Measurements from ENCODE around the gene RINL.
"Not testable (repeated sequence)": the region's sequence is repeated elsewhere in the genome, so short reads cannot be mapped to it uniquely, and the experiment has no call there.

The RINL gene

GRCh38 chr19:38878575-38879399 is 712 bp upstream of the RINL start:
- DNase-seq (no peak), ATAC-seq (replicated peaks) (peak; percentile 13)
- Mint-ChIP-seq H3K9me3 (no peaks in the 10 kb centered on the region), H3K36me3 (ENCODE audit: insufficient read depth) (peaks cover 45% of the 10 kb centered on the region), H3K4me3 (peak overlapping the region; percentile 87 to 88), H3K27me3 (no peaks in the 10 kb centered on the region), H3K4me1 (ENCODE audit: low read depth in 2 of 2) (peaks cover 25 to 35% of the 10 kb centered on the region in 2 donors), H3K27ac (peak overlapping the region; percentile 98)

DNA sequence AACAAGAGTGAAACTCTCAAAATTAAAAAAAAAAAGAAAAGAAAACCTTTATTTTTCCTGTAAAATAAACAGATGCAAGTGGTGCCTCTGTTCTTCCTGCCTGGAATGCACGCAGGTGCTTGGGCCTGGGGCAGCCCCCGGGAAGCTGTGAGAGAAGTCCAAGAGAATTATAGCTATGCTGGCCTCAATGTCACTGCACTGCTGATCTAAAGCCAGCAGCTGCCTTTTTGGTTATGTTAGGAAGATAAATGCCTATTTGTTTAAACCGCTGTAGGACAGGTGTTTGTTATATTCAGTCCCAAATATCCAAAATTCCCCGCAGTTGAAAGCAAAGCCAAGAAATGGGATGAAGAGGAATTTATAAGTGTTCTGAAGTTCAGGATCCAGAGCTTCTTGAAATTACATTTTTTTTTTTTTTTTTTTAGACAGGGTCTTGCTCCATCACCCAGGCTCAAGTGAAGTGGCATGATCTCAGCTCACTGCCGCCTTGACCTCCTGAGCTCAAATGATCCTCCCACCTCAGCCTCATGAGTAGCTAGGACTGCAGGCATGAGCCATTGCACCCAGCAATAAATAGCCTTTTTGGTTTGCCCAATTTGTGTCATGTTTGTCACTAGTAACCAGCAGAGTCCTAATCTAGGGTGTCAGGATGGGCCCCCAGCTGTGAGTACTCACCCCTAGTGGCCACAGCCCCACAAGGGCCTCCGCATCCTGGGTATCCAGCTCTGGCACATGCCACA is 2.2 kb downstream of the RINL start:
- ATAC-seq (replicated peaks), result no peak
- Mint-ChIP-seq H3K36me3 (ENCODE audit: insufficient read depth) (peaks cover 34% of the 10 kb centered on the region), H3K4me1 (ENCODE audit: low read depth in 2 of 2) (peaks cover 26 to 33% of the 10 kb centered on the region in 2 donors), H3K9me3 (no peaks in the 10 kb centered on the region), H3K27ac (peak overlapping the region in 1 of 2 donors; percentile 98), H3K4me3 (no peak overlapping the region), H3K27me3 (no peaks in the 10 kb centered on the region)
- DNase-seq, result no peak

DNA sequence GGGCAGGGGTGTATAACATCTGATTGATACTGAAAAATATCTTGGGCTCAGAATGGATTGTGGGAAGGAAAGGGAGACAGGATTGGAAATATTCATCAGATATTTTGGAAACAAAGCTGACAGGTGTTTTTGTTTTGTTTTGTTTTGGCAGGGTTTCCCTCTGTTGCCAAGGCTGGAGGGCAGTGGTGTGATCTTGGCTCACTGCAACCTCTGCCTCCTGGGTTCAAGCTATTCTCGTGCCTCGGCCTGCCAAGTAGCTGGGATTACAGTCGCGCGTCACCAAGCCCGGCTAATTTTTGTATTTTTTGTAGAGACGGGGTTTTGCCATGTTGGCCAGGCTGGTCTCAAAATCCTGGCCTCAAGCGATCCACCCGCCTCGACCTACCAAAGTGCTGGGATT is 4.7 kb downstream of the RINL start:
- H3K4me3 Mint-ChIP-seq; ATAC-seq (replicated peaks); H3K9me3 Mint-ChIP-seq; DNase-seq; H3K27me3 Mint-ChIP-seq: not testable (repeated sequence)
- peaks cover 32 to 44% of the 10 kb centered on the region in 2 donors for H3K4me1 Mint-ChIP-seq (ENCODE audit: low read depth in 2 of 2)
- H3K36me3 Mint-ChIP-seq (ENCODE audit: insufficient read depth), result peaks cover 39% of the 10 kb centered on the region
- H3K27ac Mint-ChIP-seq, result peak overlapping the region in 1 of 2 donors; percentile 7

DNA sequence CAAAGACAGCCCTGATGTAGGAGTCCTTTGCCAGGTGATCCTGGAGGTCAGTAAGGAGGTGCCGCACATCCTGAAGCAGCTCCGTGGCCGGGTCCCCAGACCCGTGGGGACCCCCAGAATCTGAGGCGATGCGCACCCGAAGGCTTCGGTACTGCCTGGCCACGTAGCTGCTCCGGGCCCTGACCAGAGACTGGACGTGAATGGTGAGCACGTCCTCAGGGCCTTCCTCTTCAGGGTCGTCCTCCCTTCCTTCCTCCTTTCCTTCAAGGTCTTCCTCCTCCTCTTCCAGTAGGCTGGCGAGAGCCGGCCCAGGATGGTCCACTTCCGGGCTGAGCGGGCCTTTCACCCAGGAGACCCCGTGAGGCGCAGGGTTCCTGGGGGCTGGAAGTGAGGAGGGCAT is 7.5 kb downstream of the RINL start:
- Mint-ChIP-seq H3K4me1 (ENCODE audit: low read depth in 2 of 2) (peaks cover 24 to 33% of the 10 kb centered on the region in 2 donors), H3K27me3 (no peaks in the 10 kb centered on the region), H3K36me3 (ENCODE audit: insufficient read depth) (peaks cover 26% of the 10 kb centered on the region), H3K4me3 (peak overlapping the region; percentile 89), H3K9me3 (no peaks in the 10 kb centered on the region), H3K27ac (peak overlapping the region; percentile 84 to 87)
- DNase-seq (no peak), ATAC-seq (replicated peaks) (no peak)

- H3K9me3 Mint-ChIP-seq, result no peaks in the 10 kb centered on the region
- H3K36me3 Mint-ChIP-seq (ENCODE audit: insufficient read depth), result peaks cover 31% of the 10 kb centered on the region
- peak; percentile 82 for ATAC-seq (replicated peaks)
- no peaks in the 10 kb centered on the region for H3K27me3 Mint-ChIP-seq
- peak; percentile 91 to 96 (median 95) for DNase-seq
- peaks cover 30 to 39% of the 10 kb centered on the region in 2 donors for H3K4me1 Mint-ChIP-seq (ENCODE audit: low read depth in 2 of 2)
- H3K4me3 Mint-ChIP-seq, result peak overlapping the region; percentile 89
- peak overlapping the region; percentile 84 to 87 for H3K27ac Mint-ChIP-seq
Observed at GRCh38 chr19:38869836-38870607, 8.1 kb downstream of the RINL start.

DNA sequence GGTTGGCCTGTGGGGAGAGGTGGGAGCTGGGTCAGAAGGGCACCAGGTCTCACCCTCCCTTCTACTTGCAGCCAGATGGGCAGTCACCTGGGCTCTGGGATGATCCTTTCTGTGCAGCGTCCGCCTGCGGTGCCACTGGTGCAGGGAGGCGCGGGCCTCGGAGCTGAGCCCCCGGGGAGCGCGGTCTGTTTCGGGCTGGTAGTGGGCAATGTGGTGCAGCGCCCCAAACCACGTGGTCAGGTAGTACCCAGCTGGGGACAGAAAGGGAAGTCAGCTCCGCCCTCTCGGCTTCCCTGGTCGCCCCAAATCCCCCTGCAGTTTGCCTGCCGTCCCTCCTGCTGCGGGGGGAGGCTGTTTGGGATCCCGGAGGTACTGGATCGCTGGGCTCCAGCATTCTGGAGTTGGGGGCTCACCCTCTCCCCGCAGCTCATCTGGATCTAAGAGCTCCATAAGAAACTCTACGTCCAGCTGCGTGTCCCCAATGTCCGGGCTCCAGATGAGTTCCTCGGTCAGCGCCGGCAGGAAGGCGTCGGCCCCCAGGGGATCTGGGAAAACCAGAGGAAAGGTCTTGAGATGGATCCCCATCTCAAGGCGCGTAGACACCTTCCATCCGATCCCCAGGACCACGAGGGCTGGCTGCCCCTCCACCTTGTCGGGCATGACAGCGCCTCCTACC is 8.8 kb downstream of the RINL start:
- no peak for DNase-seq
- no peak for ATAC-seq (replicated peaks)
- H3K4me1 Mint-ChIP-seq (ENCODE audit: low read depth in 2 of 2), result peaks cover 37 to 46% of the 10 kb centered on the region in 2 donors

DNA sequence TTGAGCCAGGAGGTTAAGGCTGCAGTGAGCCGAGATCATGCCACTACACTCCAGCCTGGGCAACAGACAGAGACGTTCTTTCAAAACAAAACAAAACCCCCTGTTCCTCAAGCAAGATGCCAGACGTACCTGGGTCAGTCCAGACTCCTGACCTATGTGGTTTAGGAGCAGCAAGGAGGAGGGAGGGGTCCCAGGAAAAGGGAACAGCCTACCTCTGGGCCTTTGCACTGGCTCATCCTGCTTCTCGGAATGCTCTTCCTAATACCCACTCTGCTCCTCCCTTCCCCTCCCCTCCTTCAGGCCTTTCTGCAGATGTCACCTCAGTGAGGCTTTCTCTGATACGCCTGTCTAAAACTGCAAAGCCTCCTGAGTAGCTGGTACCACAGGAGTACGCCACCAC is 9.5 kb downstream of the RINL start:
- peak overlapping the region in 1 of 2 donors; percentile 84 for H3K27ac Mint-ChIP-seq
- H3K4me3 Mint-ChIP-seq, result peak overlapping the region; percentile 89
- ATAC-seq (replicated peaks) (no peak), DNase-seq (no peak)
- H3K36me3 Mint-ChIP-seq (ENCODE audit: insufficient read depth), result peaks cover 38% of the 10 kb centered on the region
- H3K27me3 Mint-ChIP-seq, result no peaks in the 10 kb centered on the region
- peaks cover 39 to 46% of the 10 kb centered on the region in 2 donors for H3K4me1 Mint-ChIP-seq (ENCODE audit: low read depth in 2 of 2)
- no peaks in the 10 kb centered on the region for H3K9me3 Mint-ChIP-seq

More for the DNA sequence above, 8.8 kb downstream of the RINL start:
- H3K9me3 Mint-ChIP-seq, result no peaks in the 10 kb centered on the region
- H3K27ac Mint-ChIP-seq, result peak overlapping the region; percentile 84 to 87
- peaks cover 39% of the 10 kb centered on the region for H3K36me3 Mint-ChIP-seq (ENCODE audit: insufficient read depth)
- no peaks in the 10 kb centered on the region for H3K27me3 Mint-ChIP-seq
- peak overlapping the region; percentile 89 for H3K4me3 Mint-ChIP-seq

DNA sequence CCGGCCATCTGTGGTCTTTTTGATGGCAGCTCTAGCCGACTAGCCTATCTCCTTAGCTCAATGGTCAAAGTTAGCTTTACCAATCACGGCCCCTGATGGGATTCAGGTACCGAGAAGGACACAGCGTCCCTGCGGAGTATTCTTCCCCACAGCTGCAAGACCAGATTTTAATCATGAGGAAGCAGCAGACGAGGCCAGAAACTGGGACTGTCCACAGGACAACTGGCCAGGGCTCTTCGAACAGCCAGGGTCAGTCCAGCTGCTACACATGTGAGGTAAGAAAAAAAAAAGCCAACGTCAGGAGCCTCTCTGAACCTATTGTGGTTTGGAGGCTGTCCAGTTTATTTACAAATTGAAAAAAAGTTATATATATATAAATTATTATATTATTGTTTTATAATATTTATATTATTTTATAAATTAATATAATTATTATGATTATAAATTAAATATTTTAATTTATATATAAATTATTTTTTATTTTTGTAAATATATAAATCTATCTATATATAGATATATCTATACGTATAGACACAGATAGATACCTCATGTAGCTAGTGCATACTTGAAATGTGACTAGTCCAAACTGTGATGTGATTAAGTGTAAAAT is 10.8 kb downstream of the RINL start:
- Mint-ChIP-seq H3K27ac (no peak overlapping the region), H3K9me3 (no peaks in the 10 kb centered on the region), H3K27me3 (no peaks in the 10 kb centered on the region), H3K36me3 (ENCODE audit: insufficient read depth) (peaks cover 33% of the 10 kb centered on the region), H3K4me1 (ENCODE audit: low read depth in 2 of 2) (peaks cover 42 to 44% of the 10 kb centered on the region in 2 donors), H3K4me3 (no peak overlapping the region)
- DNase-seq (no peak), ATAC-seq (replicated peaks) (no peak)

DNA sequence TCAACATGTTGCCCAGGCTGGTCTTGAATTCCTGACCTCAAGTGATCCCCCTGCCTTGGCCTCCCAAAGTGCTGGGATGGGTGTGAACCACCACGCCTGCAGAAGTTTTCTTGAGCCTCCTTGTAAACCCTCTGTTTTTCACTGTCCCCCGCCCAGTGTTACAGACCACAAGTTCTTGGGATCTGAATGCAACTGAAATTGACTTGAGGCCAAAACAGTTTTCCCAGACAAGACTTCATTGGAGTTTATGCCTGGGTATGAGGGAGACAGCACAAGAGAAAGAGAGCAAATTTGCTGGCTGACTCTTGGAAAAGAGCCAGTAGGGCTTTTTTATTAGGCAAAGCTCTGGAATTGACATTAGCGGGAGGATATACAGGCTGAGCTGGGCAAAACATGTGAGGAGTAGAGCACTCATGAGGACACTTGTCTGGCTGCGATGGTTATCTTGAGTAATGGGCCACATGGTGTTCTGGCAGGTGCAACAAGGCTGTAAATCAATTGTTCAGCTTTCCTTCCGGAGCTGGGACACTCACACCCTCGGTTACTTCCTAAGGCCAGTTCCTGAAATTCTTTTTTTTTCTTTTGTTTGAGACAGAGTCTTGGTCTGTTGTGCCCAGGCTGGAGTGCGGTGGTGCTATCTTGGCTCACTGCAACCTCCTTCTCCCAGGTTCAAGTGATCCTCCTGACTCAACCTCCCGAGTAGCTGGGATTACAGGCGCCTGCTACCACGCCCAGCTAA is 15.6 kb downstream of the RINL start:
- Mint-ChIP-seq H3K4me3 (no peak overlapping the region), H3K36me3 (ENCODE audit: insufficient read depth) (peaks cover 16% of the 10 kb centered on the region), H3K27me3 (no peaks in the 10 kb centered on the region), H3K9me3 (no peaks in the 10 kb centered on the region), H3K27ac (no peak overlapping the region), H3K4me1 (ENCODE audit: low read depth in 2 of 2) (peaks cover 25 to 33% of the 10 kb centered on the region in 2 donors)
- ATAC-seq (replicated peaks) (no peak), DNase-seq (no peak)

- Mint-ChIP-seq H3K27ac (no peak overlapping the region), H3K27me3 (no peaks in the 10 kb centered on the region), H3K4me1 (ENCODE audit: low read depth in 2 of 2) (peaks cover 32 to 41% of the 10 kb centered on the region in 2 donors), H3K9me3 (no peaks in the 10 kb centered on the region), H3K36me3 (ENCODE audit: insufficient read depth) (peaks cover 23% of the 10 kb centered on the region), H3K4me3 (no peak overlapping the region)
- DNase-seq (no peak), ATAC-seq (replicated peaks) (no peak)
Observed at GRCh38 chr19:38861368-38861767, 16.7 kb downstream of the RINL start.

GRCh38 chr19:38859631-38860204 is 18.4 kb downstream of the RINL start:
- not testable (repeated sequence) for H3K27me3 Mint-ChIP-seq; H3K4me3 Mint-ChIP-seq; ATAC-seq (replicated peaks); DNase-seq; H3K27ac Mint-ChIP-seq; H3K9me3 Mint-ChIP-seq
- Mint-ChIP-seq H3K4me1 (ENCODE audit: low read depth in 2 of 2) (peaks cover 19 to 26% of the 10 kb centered on the region in 2 donors), H3K36me3 (ENCODE audit: insufficient read depth) (peaks cover 12% of the 10 kb centered on the region)

GRCh38 chr19:38856813-38857212 is 21.3 kb downstream of the RINL start:
- no peak for DNase-seq
- Mint-ChIP-seq H3K9me3 (no peaks in the 10 kb centered on the region), H3K4me1 (ENCODE audit: low read depth in 2 of 2) (peaks cover 20 to 22% of the 10 kb centered on the region in 2 donors), H3K27ac (peak overlapping the region; percentile 78 to 79), H3K27me3 (no peaks in the 10 kb centered on the region), H3K36me3 (ENCODE audit: insufficient read depth) (peaks cover 19% of the 10 kb centered on the region), H3K4me3 (peak overlapping the region; percentile 6 to 57)
- ATAC-seq (replicated peaks), result no peak
